Astrocyte of the cerebellum (primary cell): ENCODE data around the gene CSNK1D.

Source experiments
- DNase-seq: peaks from one replicate; pipeline ENCODE4 v3.0.0-alpha.2; 2011; ENCODE audit warnings: low read depth
- H3K4me3 ChIP-seq: 2 replicates; pipeline ENCODE4 v1.5.1; 2011; ENCODE audit warnings: mild to moderate bottlenecking, low read depth, low read length, moderate library complexity
- CTCF ChIP-seq: IDR thresholded peaks from 2 replicates; pipeline ENCODE4 v1.5.1; 2012; ENCODE audit warnings: low read length, low read depth, moderate library complexity, mild to moderate bottlenecking; ENCODE audit errors: missing control alignments
- in situ Hi-C: cut with HindIII; loops from 2 replicates; pipeline ENCODE4 v1.10.0; 2017; ENCODE audit warnings: low sequenced_read_pairs

Gene CSNK1D

DNA sequence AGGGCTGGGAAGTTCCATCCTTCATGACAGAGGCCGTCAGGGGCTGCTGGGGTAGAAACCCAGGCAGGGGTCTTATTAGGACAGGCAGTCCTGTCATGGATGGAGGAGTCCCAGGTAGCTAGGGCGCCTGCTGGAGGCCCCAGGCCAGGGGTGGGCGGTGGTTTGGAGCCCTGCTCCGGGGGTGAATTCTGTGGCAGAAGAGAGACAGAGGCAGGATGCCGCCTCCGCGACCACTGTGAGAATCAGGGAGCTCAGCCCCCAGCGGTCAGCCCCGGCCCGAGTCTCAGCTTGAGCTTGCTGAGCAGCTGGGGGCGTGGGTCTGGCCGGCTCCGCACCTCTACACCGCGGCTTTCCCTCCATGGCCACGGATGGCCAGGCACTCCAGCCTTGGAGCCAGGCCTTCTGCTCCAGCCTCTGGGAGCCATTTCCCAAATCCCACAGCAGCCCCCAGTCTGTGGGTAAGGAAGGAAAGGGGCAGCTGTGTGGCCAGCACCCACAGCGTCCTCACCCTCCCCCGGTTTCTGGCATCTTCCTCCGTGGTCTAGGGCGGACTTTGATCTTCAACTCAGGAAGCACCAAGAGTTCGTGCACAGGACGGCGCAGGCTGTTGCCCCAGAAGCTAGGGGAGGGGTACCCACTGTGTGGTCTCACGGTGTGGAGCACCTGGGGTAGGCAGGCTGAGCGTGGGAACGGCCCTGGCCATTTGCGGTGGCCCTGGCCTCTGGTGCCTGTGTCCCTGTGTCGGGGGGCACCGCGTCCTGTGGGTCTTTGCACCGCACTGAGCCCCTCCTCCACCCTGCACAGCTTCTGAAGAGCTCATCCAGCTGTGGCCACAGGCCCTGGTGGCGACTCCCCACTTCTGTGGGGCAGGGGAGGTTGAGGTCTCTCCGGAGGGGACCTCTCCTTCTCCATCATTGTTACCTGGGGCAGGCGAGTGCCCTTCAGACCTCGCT lies 29.8 kb upstream of the CSNK1D start:
- no peak overlapping the region for H3K4me3 ChIP-seq
- DNase-seq: no peak
- in situ Hi-C loops: no loop called here
- TF ChIP-seq CTCF: no peak

DNA sequence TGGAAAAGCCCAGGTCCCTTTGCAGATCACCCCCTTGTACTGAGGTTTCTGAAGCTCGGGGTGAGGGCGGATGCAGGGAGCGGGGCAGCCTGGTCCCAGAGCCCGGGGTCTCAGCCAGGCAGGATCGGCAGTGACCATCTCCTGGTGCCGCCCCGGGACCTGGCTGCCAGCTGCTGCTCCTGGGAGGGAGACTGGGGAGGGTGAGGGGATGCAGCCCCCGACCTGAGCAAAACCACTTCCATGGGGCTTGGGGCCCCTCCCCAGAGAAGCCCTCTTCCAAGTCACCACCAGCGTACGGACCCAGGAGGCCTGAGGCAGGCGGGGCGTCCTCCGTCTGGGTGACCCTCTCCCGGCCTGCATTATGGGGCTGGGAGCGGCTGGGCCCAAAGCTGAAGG lies 29.1 kb upstream of the CSNK1D start:
- TF ChIP-seq CTCF: no peak
- H3K4me3 ChIP-seq: no peak overlapping the region
- in situ Hi-C loops: no loop called here
- no peak for DNase-seq

DNA sequence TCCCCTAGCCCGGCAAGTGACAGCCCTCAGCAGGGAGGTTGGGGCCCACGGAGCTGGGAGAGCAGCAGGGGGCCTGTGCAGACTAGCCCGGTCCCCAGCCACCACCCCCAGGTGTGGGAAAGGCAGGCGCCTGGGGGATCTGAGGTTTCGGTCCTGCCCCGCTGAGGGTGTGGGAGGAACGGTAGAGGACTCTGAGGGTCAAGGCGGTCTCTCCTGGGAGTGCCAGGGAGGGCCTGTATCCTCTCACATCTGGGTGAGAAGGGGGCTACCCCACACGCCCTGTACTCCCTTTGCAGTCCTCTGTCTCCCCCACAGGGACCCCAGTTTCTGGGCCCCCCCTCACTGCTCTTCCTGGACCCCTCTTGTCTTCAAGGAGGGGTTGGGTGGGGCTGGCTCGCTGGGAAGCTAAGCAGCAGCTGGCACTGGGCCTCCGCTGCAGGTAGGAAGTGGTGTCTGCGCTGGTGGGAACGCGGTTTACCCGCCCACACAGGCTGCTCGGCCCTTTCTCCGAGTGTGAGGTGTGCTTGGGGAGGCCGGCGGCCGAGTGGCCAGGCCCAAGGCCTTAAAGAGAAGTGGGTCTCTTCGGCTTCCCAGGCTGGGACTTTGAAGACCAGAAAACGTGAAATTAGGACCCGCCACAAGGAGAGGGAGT lies 28.5 kb upstream of the CSNK1D start:
- no peak for DNase-seq
- no peak for TF ChIP-seq CTCF
- no peak overlapping the region for H3K4me3 ChIP-seq
- in situ Hi-C loops: no loop called here

DNA sequence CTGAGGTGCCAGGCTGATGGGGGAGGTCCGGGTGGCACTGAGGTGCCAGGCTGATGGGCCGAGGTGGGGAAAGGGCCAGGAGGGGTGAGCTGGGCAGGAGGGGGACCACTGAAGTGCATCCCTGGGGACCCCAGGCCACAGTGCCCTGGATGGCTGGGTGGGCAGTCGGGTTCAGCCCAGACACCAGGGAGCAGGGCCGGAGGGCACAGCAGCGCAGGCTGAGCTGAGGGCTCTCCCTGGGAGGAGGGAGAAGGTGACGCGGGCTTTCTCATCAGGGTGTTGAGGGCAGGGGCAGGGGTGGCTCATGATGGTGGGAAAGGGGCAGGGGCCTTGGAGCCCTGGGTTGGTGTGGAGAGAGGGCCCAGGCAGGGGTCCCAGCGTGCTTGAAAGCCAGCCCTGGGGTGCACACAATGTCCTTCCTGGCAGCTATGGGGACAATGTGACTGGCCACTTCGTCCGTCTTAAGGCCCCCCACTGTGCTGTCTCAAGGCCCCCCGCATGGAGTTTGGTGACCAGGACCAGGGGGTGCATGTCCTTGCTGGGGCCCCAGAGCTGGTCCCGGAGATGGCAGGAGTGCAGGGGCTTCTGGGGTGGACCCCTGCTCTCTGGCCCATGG lies 27.9 kb upstream of the CSNK1D start:
- H3K4me3 ChIP-seq: no peak overlapping the region
- in situ Hi-C loops: no loop called here
- DNase-seq: no peak
- no peak for TF ChIP-seq CTCF

DNA sequence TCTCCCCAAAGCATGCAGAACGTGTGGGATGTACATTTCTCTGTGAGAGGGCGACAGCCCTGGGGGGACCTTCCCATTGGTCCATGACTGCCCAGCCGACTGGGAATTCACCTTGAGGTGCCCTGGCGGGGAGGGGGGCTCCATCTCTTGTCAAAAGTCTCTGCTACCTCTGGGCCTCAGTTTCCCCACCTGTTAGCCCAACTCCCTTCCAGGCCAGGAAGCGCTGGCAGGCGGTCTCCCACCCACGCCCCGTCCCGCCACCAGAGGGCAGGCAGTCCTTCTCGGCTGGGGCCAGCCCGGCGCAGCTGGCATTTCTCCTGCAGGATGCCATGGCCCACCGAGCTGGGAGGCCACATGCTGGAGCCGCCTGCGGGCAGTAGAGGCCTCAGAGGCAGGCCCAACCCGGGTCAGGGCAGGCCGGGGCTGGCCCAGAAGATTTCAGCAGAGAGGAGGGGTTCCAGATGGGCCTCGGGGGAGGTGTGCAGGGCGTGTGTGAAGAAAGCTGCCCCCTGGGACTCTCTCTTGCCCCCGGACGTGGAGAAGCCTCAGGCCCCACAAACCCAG lies 27.3 kb upstream of the CSNK1D start:
- no peak overlapping the region for H3K4me3 ChIP-seq
- no peak for DNase-seq
- TF ChIP-seq CTCF: peak; percentile 74
- in situ Hi-C loops: no loop called here

DNA sequence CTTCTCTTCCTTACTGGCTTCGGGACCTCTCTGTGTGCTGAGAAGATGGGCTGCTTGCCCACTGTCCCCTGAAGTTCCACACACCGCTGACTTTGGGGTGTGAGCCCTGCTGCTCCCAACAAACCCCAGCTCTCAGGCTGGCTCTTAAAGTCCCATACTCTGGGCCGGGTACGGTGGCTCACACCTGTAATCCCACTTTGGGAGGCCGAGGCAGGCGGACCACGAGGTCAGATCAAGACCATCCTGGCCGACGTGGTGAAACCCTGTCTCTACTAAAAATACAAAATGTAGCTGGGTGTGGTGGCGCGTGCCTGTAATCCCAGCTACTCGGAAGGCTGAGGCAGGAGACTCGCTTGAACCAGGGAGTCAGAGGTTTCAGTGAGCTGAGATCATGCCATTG lies 26.7 kb upstream of the CSNK1D start:
- H3K4me3 ChIP-seq: no peak overlapping the region
- TF ChIP-seq CTCF: no peak
- in situ Hi-C loops: no loop called here
- DNase-seq: no peak
